Measurements from ENCODE around the gene QDPR. TPM values are rescaled to one million over a fixed set of nuclear protein-coding genes. Genes with fewer than 3 reads are reported as not detected.

Gene QDPR
- total RNA-seq, 1 experiment from 2014 or later = 39.5 TPM

GRCh38 chr4:17492876-17493275 is 19.0 kb downstream of the QDPR start (continued):
- TF ChIP-seq ZBTB33 (IDR thresholded peaks at IDR 0.05; ENCODE audit: extremely low read depth, insufficient replicate concordance, low read length) (no peak), CBX3 (IDR thresholded peaks at IDR 0.05; ENCODE audit: low read depth) (no peak), ZFX (IDR thresholded peaks at IDR 0.05) (no peak), EGR1 (IDR thresholded peaks at IDR 0.05; ENCODE audit: low read depth) (no peak), EZH2 (IDR thresholded peaks at IDR 0.05) (no peak)

- Histone ChIP-seq H3K27me3 (ENCODE audit: insufficient read depth, low read length) (no peaks in the 10 kb centered on the region), H2AFZ (ENCODE audit: low read depth, low read length, poor library complexity, severe bottlenecking) (no peak overlapping the region), H3K4me1 (ENCODE audit: control insufficient read depth in 1 of 2, insufficient read depth in 2 of 2, low read length in 2 of 2) (peaks cover 0 to 10% of the 10 kb centered on the region in 2 experiments; a peak in 1 of 4 replicates), H3K4me3 (replicated peaks in 1 of 2; ENCODE audit: low read depth in 1 of 2, low read length in 2 of 2) (no peak overlapping the region), H3K27ac (ENCODE audit: low read depth, low read length) (no peak overlapping the region), H3K9ac (ENCODE audit: low read length) (no peak overlapping the region), H3K36me3 (ENCODE audit: control insufficient read depth in 1 of 2, insufficient read depth in 2 of 2, low read length in 2 of 2) (peaks cover 18 to 22% of the 10 kb centered on the region in 2 experiments; a peak in 3 of 4 replicates), H3K79me2 (ENCODE audit: insufficient read depth, low read length) (peaks cover 24% of the 10 kb centered on the region), H3K9me2 (ENCODE audit: insufficient read depth) (no peaks in the 10 kb centered on the region), H3K4me2 (ENCODE audit: low read length) (no peak overlapping the region), H3K9me3 (ENCODE audit: control insufficient read depth in 1 of 2, insufficient read depth in 1 of 2, low read depth in 1 of 2, low read length in 2 of 2) (no peaks in the 10 kb centered on the region), H4K20me1 (ENCODE audit: insufficient read depth) (no peaks in the 10 kb centered on the region; the same call in 1 of the 2 replicates)
- RAD21 ChIA-PET (ENCODE audit: low non-redundant PET in 1 of 2, low total read pairs in 2 of 2, uncharacterized antibody in 2 of 2, unreplicated experiment in 2 of 2) = no interaction called here
- CTCF ChIA-PET = no interaction called here
- DNase-seq (ENCODE audit: low read depth, low spot score) (no peak), ATAC-seq (no peak)
- intact Hi-C loops (cut with micrococcal nuclease) = no loop called here
- no TSS peak for BruUV-seq (replicated peaks)
- POLR2A ChIA-PET = no interaction called here
- no peak for TF ChIP-seq YY1 (IDR thresholded peaks at IDR 0.05; ENCODE audit: extremely low read depth, insufficient replicate concordance, low read depth, low read length)
- no peak for TF ChIP-seq SRF (IDR thresholded peaks at IDR 0.05; ENCODE audit: low read depth)
- TF ChIP-seq ZBTB33 (IDR thresholded peaks at IDR 0.05; ENCODE audit: extremely low read depth, insufficient replicate concordance, low read length) = no peak
- TF ChIP-seq EZH2phosphoT487 (IDR thresholded peaks at IDR 0.05; ENCODE audit: borderline replicate concordance) = no peak
- TF ChIP-seq POLR2A (IDR thresholded peaks at IDR 0.05; ENCODE audit: borderline replicate concordance, extremely low read depth, insufficient read depth, insufficient read length) = no peak
- TF ChIP-seq FOSL1 (IDR thresholded peaks at IDR 0.05; ENCODE audit: low read depth) = no peak
- TF ChIP-seq SIN3A (IDR thresholded peaks at IDR 0.05; ENCODE audit: low read depth) = no peak
- no peak for TF ChIP-seq ELF1 (IDR thresholded peaks at IDR 0.05; ENCODE audit: borderline replicate concordance, low read depth)
- TF ChIP-seq REST (IDR thresholded peaks at IDR 0.05; ENCODE audit: low read depth) = no peak
- TF ChIP-seq CEBPB (IDR thresholded peaks at IDR 0.05; ENCODE audit: low read depth) = no peak
- no peak for TF ChIP-seq SP1 (IDR thresholded peaks at IDR 0.05; ENCODE audit: low read depth)
- TF ChIP-seq TCF7L2 (IDR thresholded peaks at IDR 0.05; ENCODE audit: borderline replicate concordance, extremely low read depth, insufficient read depth, insufficient read length) = no peak
- no peak for TF ChIP-seq MAX (IDR thresholded peaks at IDR 0.05)
- no peak for TF ChIP-seq RAD21 (IDR thresholded peaks at IDR 0.05; ENCODE audit: low read depth)
- no peak for TF ChIP-seq POLR2AphosphoS5 (IDR thresholded peaks at IDR 0.05; ENCODE audit: low read depth, low read length)
Observed at GRCh38 chr4:17492058-17492741, 19.7 kb downstream of the QDPR start.
